ENCODE results near the gene YWHAG. TPM values are rescaled to one million over a fixed set of nuclear protein-coding genes. Genes with fewer than 3 reads are reported as not detected.

Gene YWHAG
- total and polyA plus RNA-seq, 2 of the 13 experiments (the other 11 are each of a cell fraction or from before 2014, with no cell fraction given), result 36.9 to 67.5 TPM

GRCh38 chr7:76302347-76303201, 56.2 kb downstream of the YWHAG start, which contains the start of gene HSPB1 (continued):
- peak; percentile 45; the same call in 1 of the 2 replicates for TF ChIP-seq ZNF598 (CRISPR knock-in tag; IDR thresholded peaks at IDR 0.05; ENCODE audit: borderline replicate concordance)
- no peak for TF ChIP-seq ZNF331 (CRISPR knock-in tag; IDR thresholded peaks at IDR 0.05)
- TF ChIP-seq POLR2G (IDR thresholded peaks at IDR 0.05; ENCODE audit: low read depth, low read length), result peak; percentile 72
- TF ChIP-seq ZNF678 (CRISPR knock-in tag; IDR thresholded peaks at IDR 0.05), result 0 out of 2 replicates have a peak, but pooled peaks have one; percentile 20
- TF ChIP-seq, protein P1, sequence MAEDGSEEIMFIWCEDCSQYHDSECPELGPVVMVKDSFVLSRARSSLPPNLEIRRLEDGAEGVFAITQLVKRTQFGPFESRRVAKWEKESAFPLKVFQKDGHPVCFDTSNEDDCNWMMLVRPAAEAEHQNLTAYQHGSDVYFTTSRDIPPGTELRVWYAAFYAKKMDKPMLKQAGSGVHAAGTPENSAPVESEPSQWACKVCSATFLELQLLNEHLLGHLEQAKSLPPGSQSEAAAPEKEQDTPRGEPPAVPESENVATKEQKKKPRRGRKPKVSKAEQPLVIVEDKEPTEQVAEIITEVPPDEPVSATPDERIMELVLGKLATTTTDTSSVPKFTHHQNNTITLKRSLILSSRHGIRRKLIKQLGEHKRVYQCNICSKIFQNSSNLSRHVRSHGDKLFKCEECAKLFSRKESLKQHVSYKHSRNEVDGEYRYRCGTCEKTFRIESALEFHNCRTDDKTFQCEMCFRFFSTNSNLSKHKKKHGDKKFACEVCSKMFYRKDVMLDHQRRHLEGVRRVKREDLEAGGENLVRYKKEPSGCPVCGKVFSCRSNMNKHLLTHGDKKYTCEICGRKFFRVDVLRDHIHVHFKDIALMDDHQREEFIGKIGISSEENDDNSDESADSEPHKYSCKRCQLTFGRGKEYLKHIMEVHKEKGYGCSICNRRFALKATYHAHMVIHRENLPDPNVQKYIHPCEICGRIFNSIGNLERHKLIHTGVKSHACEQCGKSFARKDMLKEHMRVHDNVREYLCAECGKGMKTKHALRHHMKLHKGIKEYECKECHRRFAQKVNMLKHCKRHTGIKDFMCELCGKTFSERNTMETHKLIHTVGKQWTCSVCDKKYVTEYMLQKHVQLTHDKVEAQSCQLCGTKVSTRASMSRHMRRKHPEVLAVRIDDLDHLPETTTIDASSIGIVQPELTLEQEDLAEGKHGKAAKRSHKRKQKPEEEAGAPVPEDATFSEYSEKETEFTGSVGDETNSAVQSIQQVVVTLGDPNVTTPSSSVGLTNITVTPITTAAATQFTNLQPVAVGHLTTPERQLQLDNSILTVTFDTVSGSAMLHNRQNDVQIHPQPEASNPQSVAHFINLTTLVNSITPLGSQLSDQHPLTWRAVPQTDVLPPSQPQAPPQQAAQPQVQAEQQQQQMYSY (CRISPR knock-in tag; IDR thresholded peaks at IDR 0.05), result peak; percentile 32; the same call in 1 of the 2 replicates
- TF ChIP-seq ZSCAN21 (CRISPR knock-in tag; IDR thresholded peaks at IDR 0.05; ENCODE audit: borderline replicate concordance), result peak; percentile 63; the same call in 1 of the 2 replicates
- TF ChIP-seq CCDC6 (CRISPR knock-in tag; IDR thresholded peaks at IDR 0.05), result peak; percentile 33
- TF ChIP-seq ZSCAN5A (CRISPR knock-in tag; IDR thresholded peaks at IDR 0.05; ENCODE audit: borderline replicate concordance), result no peak
- TF ChIP-seq KLF6 (CRISPR knock-in tag; IDR thresholded peaks at IDR 0.05), result peak; percentile 93
- TF ChIP-seq MNT (IDR thresholded peaks at IDR 0.05), result no peak
- TF ChIP-seq IKZF4 (CRISPR knock-in tag; IDR thresholded peaks at IDR 0.05; ENCODE audit: borderline replicate concordance, low read depth, not compliant biosample characterization), result peak; percentile 16
- TF ChIP-seq, protein P2, sequence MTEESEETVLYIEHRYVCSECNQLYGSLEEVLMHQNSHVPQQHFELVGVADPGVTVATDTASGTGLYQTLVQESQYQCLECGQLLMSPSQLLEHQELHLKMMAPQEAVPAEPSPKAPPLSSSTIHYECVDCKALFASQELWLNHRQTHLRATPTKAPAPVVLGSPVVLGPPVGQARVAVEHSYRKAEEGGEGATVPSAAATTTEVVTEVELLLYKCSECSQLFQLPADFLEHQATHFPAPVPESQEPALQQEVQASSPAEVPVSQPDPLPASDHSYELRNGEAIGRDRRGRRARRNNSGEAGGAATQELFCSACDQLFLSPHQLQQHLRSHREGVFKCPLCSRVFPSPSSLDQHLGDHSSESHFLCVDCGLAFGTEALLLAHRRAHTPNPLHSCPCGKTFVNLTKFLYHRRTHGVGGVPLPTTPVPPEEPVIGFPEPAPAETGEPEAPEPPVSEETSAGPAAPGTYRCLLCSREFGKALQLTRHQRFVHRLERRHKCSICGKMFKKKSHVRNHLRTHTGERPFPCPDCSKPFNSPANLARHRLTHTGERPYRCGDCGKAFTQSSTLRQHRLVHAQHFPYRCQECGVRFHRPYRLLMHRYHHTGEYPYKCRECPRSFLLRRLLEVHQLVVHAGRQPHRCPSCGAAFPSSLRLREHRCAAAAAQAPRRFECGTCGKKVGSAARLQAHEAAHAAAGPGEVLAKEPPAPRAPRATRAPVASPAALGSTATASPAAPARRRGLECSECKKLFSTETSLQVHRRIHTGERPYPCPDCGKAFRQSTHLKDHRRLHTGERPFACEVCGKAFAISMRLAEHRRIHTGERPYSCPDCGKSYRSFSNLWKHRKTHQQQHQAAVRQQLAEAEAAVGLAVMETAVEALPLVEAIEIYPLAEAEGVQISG (CRISPR knock-in tag; IDR thresholded peaks at IDR 0.05), result peak; percentile 45; the same call in 1 of the 2 replicates
- TF ChIP-seq, protein P3, sequence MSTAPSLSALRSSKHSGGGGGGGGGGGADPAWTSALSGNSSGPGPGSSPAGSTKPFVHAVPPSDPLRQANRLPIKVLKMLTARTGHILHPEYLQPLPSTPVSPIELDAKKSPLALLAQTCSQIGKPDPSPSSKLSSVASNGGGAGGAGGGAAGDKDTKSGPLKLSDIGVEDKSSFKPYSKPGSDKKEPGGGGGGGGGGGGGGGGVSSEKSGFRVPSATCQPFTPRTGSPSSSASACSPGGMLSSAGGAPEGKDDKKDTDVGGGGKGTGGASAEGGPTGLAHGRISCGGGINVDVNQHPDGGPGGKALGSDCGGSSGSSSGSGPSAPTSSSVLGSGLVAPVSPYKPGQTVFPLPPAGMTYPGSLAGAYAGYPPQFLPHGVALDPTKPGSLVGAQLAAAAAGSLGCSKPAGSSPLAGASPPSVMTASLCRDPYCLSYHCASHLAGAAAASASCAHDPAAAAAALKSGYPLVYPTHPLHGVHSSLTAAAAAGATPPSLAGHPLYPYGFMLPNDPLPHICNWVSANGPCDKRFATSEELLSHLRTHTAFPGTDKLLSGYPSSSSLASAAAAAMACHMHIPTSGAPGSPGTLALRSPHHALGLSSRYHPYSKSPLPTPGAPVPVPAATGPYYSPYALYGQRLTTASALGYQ (CRISPR knock-in tag; IDR thresholded peaks at IDR 0.05), result 0 out of 2 replicates have a peak, but pooled peaks have one; percentile 42
- TF ChIP-seq, protein P4, sequence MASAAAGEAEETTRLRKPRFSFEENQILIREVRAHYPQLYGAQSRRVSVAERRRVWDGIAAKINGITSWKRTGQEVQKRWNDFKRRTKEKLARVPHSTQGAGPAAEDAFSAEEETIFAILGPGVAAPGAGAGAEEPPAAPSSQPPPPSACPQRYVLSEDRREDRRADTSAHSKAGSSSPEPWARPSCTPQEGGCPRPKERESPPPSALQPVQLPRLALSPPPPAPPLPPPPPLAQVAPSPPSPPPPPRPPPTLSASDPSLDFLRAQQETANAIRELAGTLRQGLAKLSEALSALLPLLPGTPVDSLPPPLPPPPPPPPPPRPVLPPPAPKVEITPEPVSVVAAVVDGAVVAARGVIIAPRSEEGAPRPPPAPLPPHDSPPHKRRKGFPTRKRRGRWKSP (CRISPR knock-in tag; IDR thresholded peaks at IDR 0.05), result peak; percentile 70
